ENCODE data around the gene TPCN2. TPM values are rescaled to one million over a fixed set of nuclear protein-coding genes. Genes with fewer than 3 reads are reported as not detected.

Gene TPCN2
- total and polyA plus RNA-seq, 2 of the 8 experiments (the other 6 are each of a cell fraction or from before 2014, with no cell fraction given) = 9.7 to 18.6 TPM

DNA sequence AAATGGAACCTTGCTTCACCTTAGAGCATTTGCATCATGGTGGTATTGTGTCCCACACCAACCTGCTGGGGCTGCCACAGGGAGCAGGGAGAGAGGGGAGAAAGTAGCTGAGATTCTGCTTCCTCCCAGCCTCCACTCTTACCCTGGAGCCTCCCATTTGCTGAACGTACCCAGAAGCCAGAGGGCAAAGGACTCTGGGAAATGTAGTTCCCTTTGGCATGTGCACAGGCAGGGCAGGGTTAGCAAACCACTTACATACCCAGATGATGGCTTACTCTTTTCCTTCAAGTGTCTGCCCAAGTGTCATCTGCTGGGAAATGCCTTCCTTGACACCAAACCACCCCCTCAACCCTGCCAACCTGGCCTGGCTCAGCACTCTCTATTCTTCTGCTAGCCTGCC lies 123.9 kb downstream of the TPCN2 start:
- no peaks in the 10 kb centered on the region; a peak in 1 of 7 replicates for H3K4me1 ChIP-seq (replicated peaks in 1 of 4; ENCODE audit: control insufficient read depth in 3 of 4, insufficient read depth in 4 of 4, low read length in 3 of 4)
- no peaks in the 10 kb centered on the region for H3K23me2 ChIP-seq (ENCODE audit: low read depth, low read length)
- H2BK20ac ChIP-seq (ENCODE audit: low read length) = no peak overlapping the region
- POLR2A ChIA-PET (ENCODE audit: partially characterized antibody) = no interaction called here
- peaks cover 0 to 8% of the 10 kb centered on the region in 2 experiments; a peak in 1 of 4 replicates for H3K9me3 ChIP-seq (ENCODE audit: insufficient read depth in 2 of 2, low read depth in 1 of 2, low read length in 1 of 2)
- WGBS, 2 experiments (ENCODE audit: extremely low coverage in 1 of 2, insufficient coverage in 1 of 2, insufficient read length in 1 of 2, insufficient replicate concordance in 2 of 2, low coverage in 1 of 2, low lambda C conversion rate in 2 of 2, missing lambda C conversion rate in 1 of 2) = 40% methylated on average over 1 of the region's 1 CpG; no CpG with 5 or more reads in 1 of the 2 experiments
- CTCF ChIA-PET (ENCODE audit: partially characterized antibody) = no interaction called here
- no peak overlapping the region for H4K5ac ChIP-seq (ENCODE audit: insufficient read length, low read depth, low read length)
- no peaks in the 10 kb centered on the region for H3K79me1 ChIP-seq (ENCODE audit: low read depth, low read length)
- H3K4me3 ChIP-seq (ENCODE audit: extremely low read depth in 1 of 4, insufficient read depth in 2 of 4, low read depth in 3 of 4, low read length in 4 of 4) = no peak overlapping the region
- H2BK12ac ChIP-seq (ENCODE audit: low read depth, low read length) = no peak overlapping the region
- no peak overlapping the region for H4K8ac ChIP-seq (ENCODE audit: extremely low read depth, insufficient read depth, low read length)
- H2AFZ ChIP-seq (ENCODE audit: low read length) = peak overlapping the region; percentile 86
- no peak overlapping the region for H2BK120ac ChIP-seq (replicated peaks; ENCODE audit: low read depth, low read length)
- H3K27me3 ChIP-seq (replicated peaks in 1 of 4; ENCODE audit: control insufficient read depth in 3 of 4, extremely low read depth in 1 of 4, insufficient read depth in 3 of 4, low read length in 3 of 4) = no peaks in the 10 kb centered on the region
- H4K20me1 ChIP-seq (replicated peaks in 1 of 2; ENCODE audit: control insufficient read depth in 1 of 2, insufficient read depth in 2 of 2, low read length in 2 of 2) = no peaks in the 10 kb centered on the region
- no peak overlapping the region for H4K91ac ChIP-seq (replicated peaks; ENCODE audit: insufficient read length, low read length)
- no peak for FAIRE-seq
- H3K14ac ChIP-seq (ENCODE audit: insufficient read length) = no peak overlapping the region
- no peak overlapping the region for H2AK5ac ChIP-seq (ENCODE audit: low read depth, low read length)
- no peak overlapping the region for H3K9ac ChIP-seq (replicated peaks in 1 of 4; ENCODE audit: extremely low read depth in 1 of 4, low read depth in 3 of 4, low read length in 3 of 4)
- no peak overlapping the region for H3K4ac ChIP-seq (replicated peaks; ENCODE audit: insufficient read length, low read depth, low read length)
- no peak overlapping the region for H3K56ac ChIP-seq (replicated peaks; ENCODE audit: insufficient read length, low read depth, low read length)
- H3K4me2 ChIP-seq (ENCODE audit: insufficient read depth in 1 of 2, low read depth in 2 of 2, low read length in 2 of 2) = no peak overlapping the region
- no peaks in the 10 kb centered on the region for H3K79me2 ChIP-seq (ENCODE audit: control insufficient read depth in 1 of 2, insufficient read depth in 2 of 2, low read length in 2 of 2)
- TF ChIP-seq HDAC6 (IDR thresholded peaks at IDR 0.05; ENCODE audit: low read depth, low read length) (no peak), SIX5 (IDR thresholded peaks at IDR 0.05; ENCODE audit: low read depth, low read length) (peak; percentile 45)
- H3K23ac ChIP-seq (ENCODE audit: insufficient read length) = no peak overlapping the region
- no peak overlapping the region for H3K18ac ChIP-seq (ENCODE audit: extremely low read depth, low read length)
- no peak for DNase-seq (ENCODE audit: low read depth in 1 of 2, low spot score in 2 of 2)
- no peak overlapping the region for H3K27ac ChIP-seq (ENCODE audit: low read depth, low read length)
- H2BK15ac ChIP-seq (ENCODE audit: low read length) = no peak overlapping the region
- H3K36me3 ChIP-seq (ENCODE audit: control insufficient read depth in 2 of 4, insufficient read depth in 4 of 4, low read length in 3 of 4) = no peaks in the 10 kb centered on the region
- H2BK5ac ChIP-seq (ENCODE audit: low read depth, low read length) = no peak overlapping the region
